Astrocyte (in vitro differentiated cells and primary cell): Measurements from ENCODE around the gene PAFAH1B2. TPM values are rescaled to one million over a fixed set of nuclear protein-coding genes. Genes with fewer than 3 reads are reported as not detected.

Experiments
- DNase-seq: peaks from one replicate; pipeline ENCODE4 v3.0.0-alpha.2; 2010; ENCODE audit warnings: low read depth
- FAIRE-seq: peaks from 2 replicates; lab custom pipeline; 2011; peaks lifted over from hg19 to GRCh38; lab: Jason Lieb, UNC
- H2AFZ ChIP-seq: 2 replicates; pipeline ENCODE4 v1.6.0; 2012; ENCODE audit warnings: low read depth, low read length, inconsistent platforms
- H3K27ac ChIP-seq: 2 replicates; pipeline ENCODE4 v1.5.1; 2011; ENCODE audit warnings: low read depth, low read length, inconsistent platforms
- H3K27me3 ChIP-seq: 2 replicates; pipeline ENCODE4 v1.6.0; 2011; ENCODE audit warnings: low read length, inconsistent platforms; ENCODE audit not compliant: insufficient read depth
- H3K36me3 ChIP-seq: 2 replicates; pipeline ENCODE4 v1.5.1; 2011; ENCODE audit warnings: low read length, inconsistent platforms; ENCODE audit not compliant: insufficient read depth
- H3K4me1 ChIP-seq: 2 replicates; pipeline ENCODE4 v1.5.1; 2011; ENCODE audit warnings: low read length, inconsistent platforms; ENCODE audit not compliant: insufficient read depth
- H3K4me2 ChIP-seq: 2 replicates; pipeline ENCODE4 v1.6.0; 2012; ENCODE audit warnings: low read length, inconsistent platforms
- H3K4me3 ChIP-seq: 2 replicates; pipeline ENCODE4 v1.5.1; 2011; ENCODE audit warnings: low read depth, mild to moderate bottlenecking, low read length, inconsistent platforms; ENCODE audit not compliant: insufficient read depth
- H3K79me2 ChIP-seq: 2 replicates; pipeline ENCODE4 v1.6.0; 2012; ENCODE audit warnings: mild to moderate bottlenecking, low read length, inconsistent platforms; ENCODE audit not compliant: insufficient read depth
- H3K9ac ChIP-seq: 2 replicates; pipeline ENCODE4 v1.6.0; 2012; ENCODE audit warnings: mild to moderate bottlenecking, low read length, inconsistent platforms
- H3K9me3 ChIP-seq: 2 replicates; pipeline ENCODE4 v1.5.1; 2012; ENCODE audit warnings: low read depth, mild to moderate bottlenecking, low read length, inconsistent platforms; ENCODE audit not compliant: insufficient read depth
- H4K20me1 ChIP-seq: 2 replicates; pipeline ENCODE4 v1.6.0; 2012; ENCODE audit warnings: low read length, inconsistent platforms; ENCODE audit not compliant: insufficient read depth
- H3K27ac Mint-ChIP-seq: one replicate; pipeline ENCODE4 v1.8.0; 2021; ENCODE audit warnings: mild to moderate bottlenecking, mixed read lengths; ENCODE audit not compliant: unreplicated experiment
- H3K27me3 Mint-ChIP-seq: one replicate; pipeline ENCODE4 v1.8.0; 2021; ENCODE audit warnings: low read depth, mixed read lengths; ENCODE audit not compliant: unreplicated experiment
- H3K36me3 Mint-ChIP-seq: one replicate; pipeline ENCODE4 v1.8.0; 2021; ENCODE audit warnings: low read depth, mixed read lengths; ENCODE audit not compliant: unreplicated experiment
- H3K4me1 Mint-ChIP-seq: one replicate; pipeline ENCODE4 v1.8.0; 2021; ENCODE audit warnings: low read depth, mixed read lengths; ENCODE audit not compliant: unreplicated experiment
- H3K4me3 Mint-ChIP-seq: one replicate; pipeline ENCODE4 v1.8.0; 2021; ENCODE audit warnings: mild to moderate bottlenecking, moderate library complexity, mixed read lengths; ENCODE audit not compliant: unreplicated experiment
- H3K9me3 Mint-ChIP-seq: one replicate; pipeline ENCODE4 v1.8.0; 2021; ENCODE audit warnings: mild to moderate bottlenecking, mixed read lengths; ENCODE audit not compliant: unreplicated experiment
- CTCF ChIP-seq: IDR thresholded peaks from 2 replicates; pipeline ENCODE4 v1.5.1; 2011; ENCODE audit warnings: low read depth, mild to moderate bottlenecking, inconsistent platforms, low read length, moderate library complexity; ENCODE audit not compliant: insufficient read depth
- EZH2 ChIP-seq: IDR thresholded peaks from 2 replicates; pipeline ENCODE4 v1.6.1; 2012; ENCODE audit warnings: mild to moderate bottlenecking, low read length, inconsistent platforms; ENCODE audit not compliant: insufficient read depth
- total RNA-seq: library from RNA; stranded (reverse); gene quantifications from 2 replicates; pipeline ENCODE4 v1.2.1, GENCODE V29; 2021

PAFAH1B2 gene
- total RNA-seq, 1 donor from 2014 or later: 142 TPM

GRCh38 chr11:117219001-117219400, 74.9 kb downstream of the PAFAH1B2 start:
- Mint-ChIP-seq H3K27me3 (no peaks in the 10 kb centered on the region), H3K4me1 (peaks cover 21% of the 10 kb centered on the region), H3K4me3 (no peak overlapping the region), H3K36me3 (peaks cover 32% of the 10 kb centered on the region), H3K9me3 (peaks cover 1% of the 10 kb centered on the region), H3K27ac (no peak overlapping the region)
- FAIRE-seq (no peak), DNase-seq (no peak)
- no peaks in the 10 kb centered on the region for H3K79me2 ChIP-seq
- H3K36me3 ChIP-seq: peaks cover 50% of the 10 kb centered on the region
- no peak overlapping the region for H3K9ac ChIP-seq
- no peaks in the 10 kb centered on the region for H3K27me3 ChIP-seq
- no peaks in the 10 kb centered on the region for H4K20me1 ChIP-seq
- H3K4me2 ChIP-seq: no peak overlapping the region
- no peak overlapping the region for H3K4me3 ChIP-seq
- H3K9me3 ChIP-seq: no peaks in the 10 kb centered on the region
- TF ChIP-seq EZH2 (no peak), CTCF (no peak)
- no peak overlapping the region for H2AFZ ChIP-seq
- no peak overlapping the region for H3K27ac ChIP-seq
- peaks cover 32% of the 10 kb centered on the region for H3K4me1 ChIP-seq

DNA sequence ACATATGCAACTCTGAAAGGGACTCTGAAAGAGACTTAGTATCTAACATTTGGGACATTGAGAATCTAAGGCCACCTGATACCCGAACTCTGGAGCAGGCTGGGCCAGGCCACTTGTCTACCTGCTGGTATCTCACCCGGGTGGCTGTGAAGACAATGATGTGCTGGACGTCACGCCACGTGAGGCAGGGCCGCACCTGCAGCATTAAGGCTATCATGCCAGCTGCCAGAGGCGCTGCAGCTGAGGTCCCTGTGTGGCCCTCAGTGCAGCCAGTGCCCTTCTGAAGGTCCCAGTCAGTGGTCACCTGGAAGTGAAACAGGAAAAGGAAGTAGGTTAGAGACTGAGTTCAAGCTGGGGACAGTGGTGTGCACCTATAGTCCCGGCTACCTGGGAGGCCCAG, 75.4 kb downstream of the PAFAH1B2 start:
- Histone ChIP-seq H2AFZ (no peak overlapping the region), H4K20me1 (peaks cover 1% of the 10 kb centered on the region), H3K27me3 (no peaks in the 10 kb centered on the region), H3K4me1 (peaks cover 32% of the 10 kb centered on the region), H3K9ac (no peak overlapping the region), H3K79me2 (no peaks in the 10 kb centered on the region), H3K9me3 (no peaks in the 10 kb centered on the region), H3K27ac (no peak overlapping the region), H3K36me3 (peaks cover 51% of the 10 kb centered on the region), H3K4me3 (no peak overlapping the region), H3K4me2 (no peak overlapping the region)
- no peak for DNase-seq
- Mint-ChIP-seq H3K9me3 (peaks cover 1% of the 10 kb centered on the region), H3K4me1 (peaks cover 21% of the 10 kb centered on the region), H3K36me3 (peaks cover 32% of the 10 kb centered on the region), H3K27ac (no peak overlapping the region), H3K27me3 (no peaks in the 10 kb centered on the region), H3K4me3 (no peak overlapping the region)
- FAIRE-seq: no peak
- TF ChIP-seq CTCF (no peak), EZH2 (no peak)

DNA sequence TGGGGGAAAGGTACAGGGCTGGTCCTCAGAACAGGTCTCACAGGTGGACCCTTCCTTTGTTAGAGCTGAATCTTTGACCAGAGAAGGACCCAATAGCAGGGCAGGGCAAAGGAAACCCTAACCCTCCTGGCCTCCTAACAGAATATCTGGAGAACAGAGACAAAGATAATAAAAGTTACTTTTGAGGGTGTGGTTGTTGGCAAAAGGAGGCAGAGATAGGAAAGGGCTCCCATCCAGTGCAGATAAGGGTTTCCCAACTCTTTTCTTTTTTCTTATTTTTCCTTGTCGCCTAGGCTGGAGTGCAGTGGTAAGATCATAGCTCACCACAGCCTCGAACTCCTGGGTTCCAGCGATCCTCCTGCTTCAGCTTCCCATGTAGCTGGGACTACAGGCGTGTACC, 75.9 kb downstream of the PAFAH1B2 start:
- DNase-seq (no peak), FAIRE-seq (no peak)
- no peak for TF ChIP-seq CTCF
- TF ChIP-seq EZH2: no peak
- Histone ChIP-seq H3K27me3 (no peaks in the 10 kb centered on the region), H4K20me1 (peaks cover 4% of the 10 kb centered on the region), H3K36me3 (peaks cover 46% of the 10 kb centered on the region), H3K4me1 (peaks cover 32% of the 10 kb centered on the region), H3K9me3 (no peaks in the 10 kb centered on the region), H3K9ac (no peak overlapping the region), H2AFZ (no peak overlapping the region), H3K4me3 (no peak overlapping the region), H3K79me2 (no peaks in the 10 kb centered on the region), H3K4me2 (no peak overlapping the region), H3K27ac (no peak overlapping the region)
- H3K4me3 Mint-ChIP-seq: no peak overlapping the region
- H3K36me3 Mint-ChIP-seq: peaks cover 32% of the 10 kb centered on the region
- no peak overlapping the region for H3K27ac Mint-ChIP-seq
- H3K4me1 Mint-ChIP-seq: peaks cover 21% of the 10 kb centered on the region
- H3K27me3 Mint-ChIP-seq: no peaks in the 10 kb centered on the region
- peaks cover 1% of the 10 kb centered on the region for H3K9me3 Mint-ChIP-seq
